Activated B cell treated with CpG ODN at 0.5 μM for 24 hours (primary cell): ENCODE results near the gene RELCH. TPM values are rescaled to one million over a fixed set of nuclear protein-coding genes. Genes with fewer than 3 reads are reported as not detected.

Experiments
- ATAC-seq: fragments of 200-7000 bp; cut with Tn5 transposase; one replicate; pipeline ENCODE4 v1.10.0; 2021; ENCODE audit warnings: low read depth, mild to moderate bottlenecking, moderate library complexity
- CTCF ChIA-PET: fragments of 350-600 bp; sonication (Branson Sonifier 250); formaldehyde crosslinking; loops from one replicate; lab custom pipeline; 2021; ENCODE audit warnings: antibody characterized with exemption; lab: Charles Lee
- POLR2A ChIA-PET: fragments of 350-600 bp; sonication (Branson Sonifier 250); formaldehyde crosslinking; loops from one replicate; lab custom pipeline; 2021; ENCODE audit warnings: antibody characterized with exemption; lab: Charles Lee
- DNase-seq: peaks from one replicate; pipeline ENCODE4 v3.0.0; 2022
- H3K27ac Mint-ChIP-seq: one replicate; pipeline ENCODE4 v1.8.0; 2020; ENCODE audit warnings: mixed read lengths
- H3K27me3 Mint-ChIP-seq: one replicate; pipeline ENCODE4 v1.8.0; 2021; ENCODE audit warnings: mixed read lengths
- H3K36me3 Mint-ChIP-seq: one replicate; pipeline ENCODE4 v1.8.0; 2021; ENCODE audit warnings: low read depth, mixed read lengths
- H3K4me1 Mint-ChIP-seq: one replicate; pipeline ENCODE4 v1.8.0; 2021; ENCODE audit warnings: mixed read lengths
- H3K4me3 Mint-ChIP-seq: one replicate; pipeline ENCODE4 v1.8.0; 2020; ENCODE audit warnings: mild to moderate bottlenecking, mixed read lengths
- H3K9me3 Mint-ChIP-seq: one replicate; pipeline ENCODE4 v1.8.0; 2020; ENCODE audit warnings: mixed read lengths
- intact Hi-C: fragments of 100-400 bp; cut with micrococcal nuclease; formaldehyde crosslinking; loops from one replicate; pipeline ENCODE4 v1.15.1; 2024
- total RNA-seq: library from RNA; stranded (reverse); gene quantifications from 2 replicates; pipeline ENCODE4 v1.2.3, GENCODE V29; 2022
- TF ChIP-seq, protein P1 (sequence below): fragments of 200-600 bp; IDR thresholded peaks from one replicate; pipeline ENCODE4 v1.8.0; 2022; ENCODE audit warnings: antibody characterized with exemption, mild to moderate bottlenecking

Gene RELCH
- total RNA-seq, 1 donor from 2014 or later = 59.0 TPM

- Mint-ChIP-seq H3K4me1 (no peaks in the 10 kb centered on the region), H3K27ac (no peak overlapping the region), H3K4me3 (no peak overlapping the region), H3K9me3 (no peaks in the 10 kb centered on the region), H3K27me3 (peaks cover 25% of the 10 kb centered on the region), H3K36me3 (no peaks in the 10 kb centered on the region)
- DNase-seq (no peak), ATAC-seq (no peak)
- intact Hi-C loops = no loop called here
- ChIA-PET POLR2A (no interaction called here), CTCF (no interaction called here)
- TF ChIP-seq, protein P1, sequence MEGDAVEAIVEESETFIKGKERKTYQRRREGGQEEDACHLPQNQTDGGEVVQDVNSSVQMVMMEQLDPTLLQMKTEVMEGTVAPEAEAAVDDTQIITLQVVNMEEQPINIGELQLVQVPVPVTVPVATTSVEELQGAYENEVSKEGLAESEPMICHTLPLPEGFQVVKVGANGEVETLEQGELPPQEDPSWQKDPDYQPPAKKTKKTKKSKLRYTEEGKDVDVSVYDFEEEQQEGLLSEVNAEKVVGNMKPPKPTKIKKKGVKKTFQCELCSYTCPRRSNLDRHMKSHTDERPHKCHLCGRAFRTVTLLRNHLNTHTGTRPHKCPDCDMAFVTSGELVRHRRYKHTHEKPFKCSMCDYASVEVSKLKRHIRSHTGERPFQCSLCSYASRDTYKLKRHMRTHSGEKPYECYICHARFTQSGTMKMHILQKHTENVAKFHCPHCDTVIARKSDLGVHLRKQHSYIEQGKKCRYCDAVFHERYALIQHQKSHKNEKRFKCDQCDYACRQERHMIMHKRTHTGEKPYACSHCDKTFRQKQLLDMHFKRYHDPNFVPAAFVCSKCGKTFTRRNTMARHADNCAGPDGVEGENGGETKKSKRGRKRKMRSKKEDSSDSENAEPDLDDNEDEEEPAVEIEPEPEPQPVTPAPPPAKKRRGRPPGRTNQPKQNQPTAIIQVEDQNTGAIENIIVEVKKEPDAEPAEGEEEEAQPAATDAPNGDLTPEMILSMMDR = no peak
These were observed 151.5 kb downstream of the RELCH start for GRCh38 chr18:62338446-62339105.

DNA sequence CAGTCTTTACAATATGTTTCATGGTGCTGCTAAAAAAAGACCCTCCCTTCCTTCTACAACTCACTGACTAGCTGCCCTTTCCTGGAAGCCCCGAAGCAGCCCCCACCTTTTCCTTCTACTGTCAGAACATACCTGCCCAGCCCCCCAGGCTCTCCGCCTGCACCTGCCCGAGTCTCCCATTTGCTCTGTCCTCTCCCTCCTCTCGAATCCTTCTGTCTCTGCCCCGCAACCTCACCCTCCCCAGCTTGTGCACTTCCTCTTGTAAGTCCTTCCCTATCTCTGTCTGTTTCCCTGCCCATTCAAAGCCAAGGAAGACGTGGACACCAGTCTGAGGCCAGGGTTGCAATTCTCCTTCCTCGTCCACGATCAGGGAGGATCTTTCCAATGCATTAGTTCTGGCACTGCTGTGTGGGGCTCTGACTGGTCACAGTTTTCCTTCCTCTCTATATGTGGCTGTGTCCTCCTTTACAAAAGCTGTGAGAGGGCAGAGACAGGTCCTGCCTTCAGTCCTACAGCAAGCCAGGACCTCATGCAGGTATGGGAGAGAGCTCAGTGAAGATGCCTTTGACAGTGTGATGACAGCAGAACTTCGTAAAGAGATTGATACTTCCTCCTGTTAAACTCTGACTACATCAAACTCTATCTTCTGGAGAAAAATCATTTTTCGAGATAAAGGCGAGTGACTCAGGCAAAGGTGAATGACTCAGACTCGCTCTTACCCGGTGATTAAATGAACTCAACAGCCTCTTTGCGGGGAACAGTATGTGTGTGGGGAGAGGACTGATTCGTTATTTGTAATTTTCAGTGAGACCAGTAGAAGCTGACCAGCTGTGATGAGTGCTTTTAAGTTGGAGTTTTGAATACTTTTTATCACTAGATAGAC lies 152.3 kb downstream of the RELCH start:
- H3K4me1 Mint-ChIP-seq = no peaks in the 10 kb centered on the region
- no peaks in the 10 kb centered on the region for H3K36me3 Mint-ChIP-seq
- POLR2A ChIA-PET = no interaction called here
- TF ChIP-seq, protein P1 = no peak
- no peak overlapping the region for H3K27ac Mint-ChIP-seq
- no peak for ATAC-seq
- intact Hi-C loops = no loop called here
- no peaks in the 10 kb centered on the region for H3K9me3 Mint-ChIP-seq
- no peak overlapping the region for H3K4me3 Mint-ChIP-seq
- H3K27me3 Mint-ChIP-seq = peaks cover 19% of the 10 kb centered on the region
- no peak for DNase-seq
- CTCF ChIA-PET = no interaction called here

DNA sequence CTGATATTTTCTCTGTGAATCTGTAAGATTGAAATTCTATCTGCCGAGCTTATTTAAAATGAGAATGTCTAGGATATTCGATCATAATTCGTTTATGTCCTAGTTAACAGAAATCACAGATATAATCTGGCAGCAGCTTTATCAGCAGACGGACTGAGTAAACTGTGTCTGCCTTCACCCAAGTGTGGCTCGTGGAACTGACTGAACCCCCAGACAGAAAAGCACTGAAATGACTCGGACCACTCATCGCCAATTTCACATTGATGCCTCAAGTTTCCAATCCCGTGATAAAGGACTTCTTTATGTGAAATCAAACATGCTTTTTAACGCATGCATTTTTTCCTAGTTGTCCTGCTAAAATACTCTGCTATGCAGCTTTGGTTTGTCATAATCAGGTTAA lies 153.9 kb downstream of the RELCH start:
- CTCF ChIA-PET = no interaction called here
- TF ChIP-seq, protein P1 = no peak
- DNase-seq (no peak), ATAC-seq (no peak)
- Mint-ChIP-seq H3K4me1 (no peaks in the 10 kb centered on the region), H3K9me3 (no peaks in the 10 kb centered on the region), H3K27ac (no peak overlapping the region), H3K36me3 (no peaks in the 10 kb centered on the region), H3K4me3 (no peak overlapping the region), H3K27me3 (peaks cover 19% of the 10 kb centered on the region)
- POLR2A ChIA-PET = no interaction called here
- intact Hi-C loops = no loop called here

DNA sequence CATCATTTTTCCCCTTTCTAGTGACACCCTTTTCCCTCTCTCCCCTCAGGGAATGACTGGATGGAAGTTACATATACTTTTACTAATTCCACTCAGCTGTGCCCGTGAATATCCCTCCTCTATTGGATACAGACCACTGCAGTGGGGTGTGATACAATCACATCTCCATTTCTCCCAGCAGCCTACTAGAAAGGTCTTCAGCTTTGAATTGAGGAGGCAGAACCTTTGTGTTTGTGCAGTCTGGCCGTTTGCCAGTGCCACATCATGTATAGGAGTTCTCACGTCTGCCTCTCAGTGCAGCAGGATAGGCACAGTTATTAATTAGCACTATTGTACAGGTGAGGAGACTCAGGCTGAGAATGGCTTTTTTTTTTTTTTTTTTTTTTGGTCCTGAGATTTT lies 154.4 kb downstream of the RELCH start:
- Mint-ChIP-seq H3K27me3 (peaks cover 19% of the 10 kb centered on the region), H3K4me1 (no peaks in the 10 kb centered on the region), H3K4me3 (no peak overlapping the region), H3K9me3 (no peaks in the 10 kb centered on the region), H3K36me3 (no peaks in the 10 kb centered on the region), H3K27ac (no peak overlapping the region)
- POLR2A ChIA-PET = no interaction called here
- ATAC-seq = no peak
- intact Hi-C loops = no loop called here
- CTCF ChIA-PET = no interaction called here
- TF ChIP-seq, protein P1 = no peak
- DNase-seq = no peak

GRCh38 chr18:62342884-62343283 lies 155.8 kb downstream of the RELCH start:
- H3K9me3 Mint-ChIP-seq = no peaks in the 10 kb centered on the region
- TF ChIP-seq, protein P1 = no peak
- no peaks in the 10 kb centered on the region for H3K4me1 Mint-ChIP-seq
- ChIA-PET POLR2A (no interaction called here), CTCF (no interaction called here)
- H3K27me3 Mint-ChIP-seq = peaks cover 16% of the 10 kb centered on the region
- intact Hi-C loops = no loop called here
- DNase-seq (no peak), ATAC-seq (no peak)
- H3K4me3 Mint-ChIP-seq = no peak overlapping the region
- H3K27ac Mint-ChIP-seq = no peak overlapping the region
- no peaks in the 10 kb centered on the region for H3K36me3 Mint-ChIP-seq
